GM04504 (cell line): ENCODE data around the gene ATXN7L1.

Experiments used
- DNase-seq: peaks from one replicate; pipeline ENCODE4 v3.0.0-alpha.2; 2012; ENCODE audit warnings: low read depth

Gene ATXN7L1

DNA sequence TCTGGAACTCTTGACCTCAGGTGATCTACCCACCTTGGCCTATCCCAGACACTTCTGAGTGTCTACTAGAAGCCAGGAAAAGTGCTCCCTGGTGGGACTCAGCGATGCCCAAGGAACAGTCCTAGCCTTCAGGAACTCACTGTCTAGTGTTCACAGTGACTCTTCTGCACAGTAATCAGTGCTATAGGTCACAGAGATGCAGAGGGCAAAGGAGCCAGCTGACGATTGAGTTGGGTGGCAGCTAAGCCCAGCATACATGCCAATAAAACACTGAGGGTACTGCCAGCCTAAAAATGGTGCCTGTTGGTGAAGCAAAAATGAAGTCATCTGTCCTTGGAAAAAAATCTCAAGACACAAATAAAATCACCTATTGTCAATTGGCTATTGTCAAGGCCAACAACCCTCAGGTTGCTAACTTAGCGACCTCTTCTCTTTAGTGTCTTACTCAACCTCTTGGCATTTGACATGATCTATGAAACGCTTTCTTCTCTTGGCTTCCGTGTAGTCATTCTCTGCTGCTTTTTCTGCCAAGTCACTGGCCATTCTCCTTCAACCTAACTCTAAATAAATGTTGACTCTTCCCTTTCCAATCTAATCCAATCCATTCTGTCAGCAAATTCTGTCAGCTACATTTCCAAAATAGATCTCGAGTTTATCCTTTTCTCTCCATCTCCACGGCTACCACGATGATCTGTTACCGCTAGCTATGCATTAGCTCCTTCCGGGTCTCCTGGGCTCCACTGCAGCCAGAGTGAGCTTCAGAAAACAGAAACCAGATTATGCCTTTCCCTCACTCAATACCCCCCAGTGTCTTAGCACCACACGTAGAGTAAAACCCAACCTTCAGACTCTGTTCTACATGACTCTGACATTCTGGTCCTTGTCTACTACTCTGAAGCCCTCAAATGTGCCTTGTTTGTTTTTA, 99.2 kb downstream of the ATXN7L1 start:
- DNase-seq, result peak; percentile 47

DNA sequence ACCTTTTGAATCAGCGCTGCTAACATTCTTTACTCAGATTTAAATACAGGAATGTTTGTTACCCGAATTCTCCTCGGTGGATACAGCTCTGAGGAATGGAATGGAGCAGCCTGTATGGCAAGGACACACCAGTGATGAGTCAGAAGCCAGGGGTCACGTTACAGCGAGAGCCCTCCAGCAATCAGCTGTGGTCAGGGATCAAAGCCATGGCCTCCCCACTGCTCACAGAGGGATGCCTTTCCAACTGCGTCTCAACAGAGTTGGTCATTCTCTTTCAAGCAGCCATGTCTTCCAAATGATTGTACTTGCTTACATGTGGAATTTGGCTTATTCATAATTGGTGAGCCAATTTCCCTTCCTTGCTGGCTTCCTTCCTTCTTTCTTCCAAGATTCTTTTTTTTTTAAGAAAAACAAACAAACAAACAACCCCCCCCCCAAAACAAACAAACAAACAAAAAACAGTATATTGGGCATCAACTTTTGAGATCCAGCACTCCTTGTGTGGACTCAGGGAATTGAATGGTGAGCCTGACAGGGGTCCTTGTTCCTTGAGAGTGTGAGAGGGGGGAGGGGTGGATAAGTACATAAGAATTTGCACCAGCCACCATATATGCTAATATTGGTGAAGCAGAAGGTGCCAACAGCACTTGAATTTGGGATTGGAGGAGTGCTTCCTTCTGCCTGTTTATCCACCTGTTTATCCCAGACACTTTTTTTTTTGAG, 100.2 kb downstream of the ATXN7L1 start:
- peak; percentile 99 for DNase-seq

DNA sequence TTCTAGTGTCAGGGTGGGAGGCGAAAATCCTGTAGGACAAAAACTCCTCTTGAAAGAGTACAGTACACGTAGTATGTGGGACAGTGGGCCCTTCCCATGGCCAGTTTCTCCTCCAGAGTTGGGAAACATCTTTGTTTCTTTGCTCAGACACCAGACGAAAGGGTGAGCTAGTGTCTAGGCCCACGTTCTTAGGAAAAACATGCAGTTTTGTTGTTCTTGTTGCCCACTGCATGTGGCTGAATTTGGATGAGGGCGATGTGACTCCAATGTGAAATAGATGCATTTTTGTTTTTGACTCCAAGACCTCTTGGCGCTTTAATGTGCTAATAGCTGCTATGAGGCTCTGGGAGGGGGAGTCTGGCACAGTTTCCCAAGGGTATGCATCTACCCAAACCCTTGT, 100.8 kb downstream of the ATXN7L1 start:
- no peak for DNase-seq

DNA sequence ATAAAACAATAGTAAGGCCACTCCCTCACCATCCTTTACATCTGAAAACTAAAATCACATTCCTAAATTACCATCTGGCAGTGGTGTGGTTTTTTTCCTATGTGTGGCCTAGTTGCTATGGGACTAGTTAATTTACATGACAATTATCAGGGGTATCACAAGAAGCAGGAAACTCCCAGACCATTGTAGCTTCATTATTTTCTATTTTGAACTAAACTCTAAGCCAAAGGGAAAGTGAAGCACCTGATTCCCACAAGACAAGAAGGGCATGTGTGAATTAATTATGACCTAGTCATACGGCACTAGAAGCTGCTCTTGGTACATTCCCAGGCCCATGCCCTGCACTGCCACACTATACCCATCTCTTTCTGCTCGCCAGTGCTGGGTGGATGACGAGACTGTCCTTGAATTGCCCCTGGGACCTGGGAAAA, 103.4 kb downstream of the ATXN7L1 start:
- DNase-seq, result no peak

DNA sequence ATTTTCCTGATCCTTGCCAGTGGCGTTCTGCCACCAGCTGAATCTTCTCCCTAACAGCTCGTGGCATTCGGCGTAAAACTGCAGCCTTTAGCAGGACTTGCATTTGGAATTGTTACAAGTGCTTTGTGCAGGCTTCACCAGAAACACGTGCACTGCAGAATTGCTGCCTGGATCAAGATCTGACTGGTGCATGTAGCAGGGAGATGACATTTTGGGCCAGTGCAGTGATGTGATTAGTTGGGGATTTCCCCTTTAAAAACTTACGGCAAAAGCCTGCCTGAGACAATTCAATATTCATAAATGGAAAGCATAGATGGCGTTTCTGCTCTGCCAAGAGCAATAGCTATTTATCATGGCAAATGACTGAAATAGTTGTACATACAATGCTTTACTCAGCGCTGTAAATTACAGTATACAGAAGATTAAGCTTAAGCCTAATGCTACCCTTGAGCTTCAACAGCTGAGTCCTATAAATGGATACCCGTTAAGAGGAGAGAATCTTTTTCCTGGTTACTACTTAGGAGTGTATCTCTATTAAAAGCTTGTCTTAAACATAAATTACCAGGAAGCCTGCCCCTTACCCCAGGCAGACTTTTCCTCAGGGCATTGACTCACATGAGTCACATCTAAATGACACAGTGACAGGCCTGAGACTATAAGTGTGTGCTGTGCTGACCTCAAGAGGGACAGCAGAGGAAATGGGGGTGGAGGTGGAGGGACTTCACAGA, 106.3 kb downstream of the ATXN7L1 start:
- DNase-seq, result no peak

DNA sequence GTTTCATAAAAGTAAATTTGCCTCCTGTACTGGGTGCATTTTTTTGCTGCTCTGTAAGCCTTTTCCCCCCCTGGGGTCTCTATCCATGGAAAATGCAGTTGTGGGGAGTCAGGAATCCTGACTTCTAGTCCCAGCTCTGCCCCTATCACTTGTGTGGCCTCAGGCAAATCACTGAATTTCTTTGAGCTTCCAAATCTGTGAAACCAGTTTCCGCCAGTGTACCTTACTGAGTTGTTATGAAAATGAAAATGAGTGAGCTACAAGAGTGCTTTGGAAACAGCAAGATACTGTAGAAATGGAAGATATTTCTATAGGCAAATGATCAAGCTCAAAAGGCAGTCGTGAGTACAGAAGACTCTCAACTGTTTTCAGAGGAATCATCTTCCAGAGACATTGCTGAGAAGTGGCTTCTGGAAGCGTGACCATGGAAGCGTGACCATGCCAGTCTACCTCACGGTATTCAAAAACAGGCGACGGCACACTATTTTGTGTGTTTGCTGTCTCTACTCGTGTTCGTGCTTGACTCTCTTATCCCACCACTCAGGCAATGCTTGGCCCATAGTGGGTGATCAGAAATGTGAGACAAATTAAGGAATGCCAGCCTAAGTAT, 107.4 kb downstream of the ATXN7L1 start:
- DNase-seq, result no peak

DNA sequence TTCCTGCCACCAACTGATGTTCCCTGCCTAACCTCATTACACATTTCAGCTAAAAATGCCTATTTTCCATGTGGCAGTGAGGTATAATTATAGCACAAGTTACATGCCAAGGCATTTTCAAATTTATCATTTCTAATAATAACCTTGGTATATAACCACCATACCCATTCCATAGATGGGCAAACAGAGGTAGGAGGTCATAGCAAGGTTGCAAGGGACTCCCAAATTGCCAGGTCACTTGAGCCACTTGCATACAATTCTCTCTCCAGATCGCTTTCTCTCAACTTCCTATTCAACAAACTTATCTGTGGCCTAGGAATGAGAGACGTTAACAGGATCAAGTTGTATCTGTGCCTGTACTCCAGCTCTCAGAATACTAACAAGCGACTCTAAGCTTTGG, 108.3 kb downstream of the ATXN7L1 start:
- no peak for DNase-seq

DNA sequence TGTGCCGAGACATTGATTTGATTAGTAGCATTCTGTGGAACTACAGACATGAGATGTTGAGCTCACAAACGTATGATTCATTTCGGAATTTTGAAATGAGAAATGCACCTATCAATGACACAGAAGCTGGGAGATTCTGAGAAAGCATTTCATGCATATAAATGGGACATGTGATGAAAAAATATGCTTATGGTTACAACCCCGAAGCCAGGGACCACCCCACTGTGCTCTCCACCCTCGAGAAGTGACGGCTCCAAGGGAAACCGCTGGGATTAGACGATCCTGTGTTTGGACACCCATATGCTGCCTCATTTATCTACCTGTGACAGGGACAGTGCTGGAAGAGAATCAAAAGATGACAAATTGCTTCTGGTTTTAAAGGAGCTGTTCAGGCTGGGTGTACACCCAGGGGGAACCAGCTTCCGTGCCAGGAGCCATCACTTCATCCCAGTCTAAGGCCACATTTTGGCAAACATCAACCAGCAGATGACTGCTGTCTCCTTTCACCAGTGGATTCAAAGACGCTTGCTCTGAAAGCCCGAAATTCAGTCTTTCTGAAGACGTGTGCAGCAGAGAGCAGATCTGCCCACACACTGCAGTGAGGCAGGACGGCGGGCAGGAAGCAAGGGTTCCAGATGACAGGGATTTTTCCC, 109.9 kb downstream of the ATXN7L1 start:
- no peak for DNase-seq

DNA sequence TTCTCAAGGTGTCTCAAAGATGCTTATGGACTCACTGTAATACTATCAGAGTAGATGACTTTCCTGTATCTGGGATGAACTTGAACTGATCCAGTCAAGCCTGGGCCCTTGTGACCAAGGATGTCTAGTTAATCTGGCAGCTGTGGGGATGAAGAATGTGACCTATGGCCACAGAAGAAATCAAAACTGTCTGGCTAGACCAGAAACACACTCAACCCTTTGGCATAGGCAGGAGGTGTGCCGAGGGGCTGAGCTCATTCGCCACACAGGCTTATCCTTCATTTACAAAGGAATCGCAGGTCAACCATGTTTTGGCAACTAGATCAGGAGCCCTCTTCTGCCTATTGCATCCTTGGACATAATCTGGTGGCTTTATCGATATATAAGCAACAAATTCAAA, 110.6 kb downstream of the ATXN7L1 start:
- DNase-seq, result no peak

DNA sequence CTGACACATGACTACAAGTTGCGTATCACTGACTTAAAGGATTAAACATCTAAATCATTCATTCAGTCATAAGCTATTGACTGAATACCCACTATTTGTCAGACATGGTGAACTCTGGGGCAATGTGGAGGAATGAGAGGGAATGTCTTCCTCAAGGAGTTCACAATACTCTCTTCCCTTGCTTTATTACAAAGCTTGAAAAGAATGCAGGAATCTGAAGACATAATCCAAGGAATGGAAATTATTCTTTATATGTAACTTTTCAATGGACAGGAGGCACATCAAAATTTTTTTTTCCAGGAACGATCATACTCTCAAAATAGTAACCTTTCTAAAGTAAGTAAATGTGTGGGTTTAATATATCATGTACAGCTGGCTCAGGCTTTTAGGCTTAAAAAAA, 111.9 kb downstream of the ATXN7L1 start:
- DNase-seq, result no peak

DNA sequence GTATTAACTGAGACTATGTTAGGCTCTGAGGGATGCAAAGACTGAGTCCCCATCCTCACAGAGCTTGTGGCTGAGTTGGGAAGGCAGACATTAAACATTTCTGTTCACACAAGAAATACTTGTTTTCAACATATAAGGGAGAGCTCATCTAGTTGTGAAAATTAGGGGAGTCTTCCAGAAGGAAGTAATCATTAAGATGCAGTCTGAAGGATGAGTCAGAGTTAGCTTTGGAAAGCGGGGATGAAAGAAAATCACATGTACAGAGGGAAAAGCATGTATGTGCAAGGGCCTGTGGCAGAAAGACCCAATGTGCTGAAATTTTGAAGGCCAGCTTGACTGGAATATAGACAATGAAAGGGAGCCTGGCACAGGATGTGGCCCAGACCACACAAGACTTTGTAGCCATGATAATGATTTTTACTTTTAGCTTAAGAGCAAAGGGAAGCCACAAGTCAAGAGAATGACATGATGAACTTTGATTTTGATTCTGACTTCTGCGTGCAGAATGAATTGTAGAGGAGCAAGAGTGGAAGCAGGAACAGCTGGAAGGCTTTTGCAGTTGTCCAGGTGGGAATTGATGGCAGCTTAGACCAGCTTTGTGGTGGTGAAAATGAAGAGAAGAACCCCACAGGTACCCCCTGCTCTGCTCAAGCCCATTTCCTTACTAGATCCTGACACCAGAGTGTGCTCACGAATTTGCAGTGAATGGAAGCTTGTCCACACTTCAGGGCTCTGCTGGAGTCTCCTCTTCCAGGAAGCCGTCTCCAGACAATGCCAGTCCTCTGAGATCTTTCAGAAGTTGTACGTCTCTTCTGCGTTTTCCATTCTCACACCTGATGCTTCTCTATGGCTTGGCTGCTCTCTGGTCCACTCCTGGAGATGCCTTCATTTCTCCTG, 115.6 kb downstream of the ATXN7L1 start:
- peak; percentile 45 for DNase-seq

DNA sequence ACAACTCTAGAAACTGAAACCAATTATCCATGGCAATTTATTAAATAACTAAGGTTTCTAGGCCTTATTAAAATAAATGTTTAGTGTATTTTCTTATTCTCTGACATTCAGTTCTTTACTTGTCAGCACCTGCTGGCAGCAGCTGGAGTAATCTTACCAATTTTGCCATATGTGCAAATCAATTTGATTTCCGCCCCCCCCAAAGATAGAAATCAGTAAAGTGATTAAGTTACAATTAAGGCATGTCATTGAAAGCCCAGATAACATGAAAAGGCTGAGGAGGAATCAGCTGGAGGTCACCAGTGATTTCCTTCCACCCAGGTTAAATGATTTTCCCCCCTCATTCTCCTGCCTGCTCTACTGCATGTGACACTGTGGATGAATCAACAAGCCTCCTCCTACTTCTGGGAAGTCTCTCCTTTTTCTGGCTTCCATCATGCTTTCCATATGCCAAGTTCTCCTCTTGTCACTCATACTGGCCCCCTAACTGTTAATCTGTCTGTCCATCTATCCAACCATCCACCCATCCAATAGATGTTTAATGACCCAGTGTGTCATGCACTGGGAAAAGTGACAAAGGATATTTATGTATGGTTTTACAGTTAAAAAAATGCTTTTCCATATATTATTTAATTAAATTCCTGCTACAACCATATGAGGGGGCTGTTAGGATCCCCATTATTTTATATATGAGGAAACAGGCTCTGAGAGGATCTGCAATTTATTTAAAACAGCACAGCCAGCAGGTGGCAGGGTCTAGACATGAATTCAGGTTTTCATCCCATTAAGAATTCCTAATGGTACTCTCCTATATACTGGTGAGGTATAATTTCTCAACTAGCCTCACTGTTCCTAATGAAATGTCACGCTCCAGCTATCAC, 116.5 kb downstream of the ATXN7L1 start:
- peak; percentile 47 for DNase-seq

DNA sequence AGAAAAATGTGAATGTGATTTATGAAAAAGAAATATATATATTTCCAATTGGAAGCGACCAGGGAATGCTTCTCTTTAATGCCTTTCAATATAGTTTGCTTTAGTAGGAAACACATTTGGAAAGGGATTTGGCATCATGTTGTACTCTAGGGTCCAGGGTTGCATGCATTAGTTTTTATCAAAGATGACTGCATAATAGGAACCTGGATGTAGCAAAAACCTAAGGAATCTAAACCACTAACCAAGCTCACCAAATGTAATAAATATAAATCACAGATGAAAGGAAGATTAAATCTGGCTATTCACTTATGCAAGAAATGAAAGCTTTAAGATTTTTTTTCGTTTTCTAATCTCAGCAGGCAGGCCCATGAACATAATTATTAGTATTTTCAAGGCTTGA, 120.0 kb downstream of the ATXN7L1 start:
- no peak for DNase-seq

DNA sequence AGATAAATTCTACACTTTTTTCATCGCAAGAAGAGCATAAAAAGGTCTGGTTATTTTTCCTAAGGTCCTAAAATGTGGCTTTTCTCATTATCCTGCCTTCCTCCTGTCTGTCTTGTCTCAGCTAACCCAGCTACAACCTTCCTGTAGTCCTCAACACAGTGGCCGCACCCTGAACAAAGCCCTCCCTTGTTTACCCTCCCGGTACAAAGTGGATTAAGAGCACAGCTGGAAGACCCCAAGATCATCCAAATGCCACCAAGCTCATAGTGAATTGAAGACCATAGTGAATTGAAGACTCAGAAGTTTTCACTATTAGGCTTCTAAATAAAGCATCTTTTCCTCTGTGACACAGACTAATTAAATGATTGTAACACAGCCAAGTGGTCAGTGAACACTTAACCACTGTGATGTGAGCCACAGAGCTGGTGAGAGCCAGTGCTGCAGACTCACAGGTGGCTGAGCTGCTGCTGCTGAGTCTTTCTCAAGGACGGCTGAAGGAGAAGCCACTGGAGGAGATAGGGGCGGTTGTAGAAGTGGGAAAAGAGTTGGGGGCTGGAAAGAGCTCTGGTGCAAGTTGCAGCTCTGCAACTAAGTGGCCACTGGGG, 123.6 kb downstream of the ATXN7L1 start:
- DNase-seq, result no peak

DNA sequence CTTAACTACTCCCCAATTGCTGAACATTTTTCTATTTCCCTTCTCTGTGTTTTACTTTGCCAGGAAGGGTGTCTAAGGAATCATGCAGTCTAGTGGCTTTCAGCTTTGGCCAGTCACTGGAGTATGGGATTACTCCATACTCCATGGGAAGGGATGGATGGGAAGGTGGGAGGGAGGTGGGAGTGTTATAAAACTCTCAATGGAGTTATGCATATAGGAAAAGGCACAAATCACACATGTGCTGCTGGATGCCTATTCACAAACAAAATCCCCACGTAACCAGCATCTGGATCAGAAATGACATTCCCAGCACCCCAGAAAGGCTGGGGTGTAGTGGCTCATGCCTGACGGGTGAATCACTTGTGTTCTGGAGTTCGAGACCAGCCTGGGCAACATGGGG, 125.3 kb downstream of the ATXN7L1 start:
- no peak for DNase-seq

DNA sequence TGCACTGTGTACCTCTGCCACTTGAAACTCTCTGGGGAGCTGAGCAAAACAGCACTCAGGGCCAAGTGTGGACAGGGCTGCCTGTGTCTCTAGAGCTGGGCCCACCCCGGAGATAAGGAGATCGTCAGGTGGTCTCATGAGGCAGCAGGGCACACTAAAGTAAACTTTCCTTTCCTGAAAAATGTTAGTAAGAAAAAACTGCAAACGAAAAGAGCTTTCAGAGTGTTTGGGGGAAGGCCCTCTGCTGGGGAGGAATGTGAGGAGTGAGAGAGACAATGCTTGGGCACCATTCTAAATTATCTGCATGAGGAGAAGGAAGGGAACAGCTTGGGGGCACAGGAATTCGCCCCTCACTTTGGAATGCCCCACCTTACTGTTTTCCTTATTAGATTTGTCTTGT, 127.7 kb downstream of the ATXN7L1 start:
- no peak for DNase-seq

DNA sequence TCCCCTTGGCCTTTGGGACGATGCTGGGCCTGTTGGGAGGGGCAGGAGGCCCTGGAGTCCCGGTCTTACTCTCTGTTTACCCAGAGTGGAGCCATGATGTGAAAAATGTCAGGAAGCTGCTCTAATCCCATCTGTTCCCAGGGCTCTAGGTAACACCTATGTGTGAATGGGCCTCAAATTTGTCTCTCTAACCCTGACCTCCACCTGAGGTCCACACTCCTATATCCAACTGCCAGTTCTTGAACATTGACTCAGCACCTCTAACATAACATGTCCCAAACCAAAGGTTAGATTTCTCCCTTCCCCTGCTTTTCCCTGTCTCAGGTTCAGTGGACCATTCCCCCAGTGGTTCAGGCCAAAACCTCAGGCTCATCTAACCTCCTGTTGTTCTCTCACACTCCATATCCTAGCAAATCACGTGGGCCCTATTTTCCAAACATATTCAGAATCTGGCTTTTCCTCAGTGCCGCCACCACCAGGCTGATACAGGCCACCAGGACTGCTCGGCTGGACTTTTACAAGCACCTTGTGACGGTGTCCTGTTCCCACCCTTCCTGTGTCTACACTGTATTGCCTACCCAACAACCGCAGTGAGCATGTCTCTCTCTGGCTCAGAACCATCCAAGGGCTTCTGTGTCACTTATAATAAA, 130.6 kb downstream of the ATXN7L1 start:
- DNase-seq, result no peak

DNA sequence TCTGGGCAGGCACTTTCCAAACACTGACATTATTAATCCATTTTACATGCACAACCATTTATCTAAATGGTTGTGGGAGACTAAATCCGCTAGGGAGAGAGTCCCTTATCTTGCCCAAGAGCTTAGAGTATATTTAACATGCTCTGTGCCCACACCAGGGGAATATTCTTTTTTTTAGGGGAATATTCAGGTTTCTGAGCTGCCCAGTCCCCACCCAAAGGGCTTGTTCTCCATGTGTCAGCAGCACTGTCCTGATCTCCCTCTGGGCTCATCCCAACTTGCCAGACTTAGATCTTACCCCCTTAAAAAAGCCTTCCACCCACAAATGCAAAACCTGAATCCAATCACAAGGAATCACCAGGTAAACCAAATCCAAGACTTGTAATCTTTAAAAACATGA, 132.1 kb downstream of the ATXN7L1 start:
- no peak for DNase-seq
